HFFc6 (cell line): Measurements from ENCODE around the gene ALDH18A1. TPM values are rescaled to one million over a fixed set of nuclear protein-coding genes. Genes with fewer than 3 reads are reported as not detected.

ENCODE experiments used
- DNase-seq: peaks from one replicate; pipeline ENCODE4 v3.0.0-alpha.2; 2018
- H3K27ac Mint-ChIP-seq: 2 replicates; pipeline ENCODE4 v1.8.0; 2020; ENCODE audit warnings: mild to moderate bottlenecking, mixed read lengths
- H3K27me3 Mint-ChIP-seq: 2 replicates; pipeline ENCODE4 v1.8.0; 2021; ENCODE audit warnings: mild to moderate bottlenecking, moderate library complexity, mixed read lengths; ENCODE audit not compliant: insufficient read depth
- H3K36me3 Mint-ChIP-seq: 2 replicates; pipeline ENCODE4 v1.8.0; 2021; ENCODE audit warnings: low read depth, mixed read lengths
- H3K4me1 Mint-ChIP-seq: 2 replicates; pipeline ENCODE4 v1.8.0; 2020; ENCODE audit warnings: low read depth, mixed read lengths
- H3K4me3 Mint-ChIP-seq: 2 replicates; pipeline ENCODE4 v1.8.0; 2020; ENCODE audit warnings: mild to moderate bottlenecking, moderate library complexity, mixed read lengths
- H3K9me3 Mint-ChIP-seq: 2 replicates; pipeline ENCODE4 v1.8.0; 2020; ENCODE audit warnings: mild to moderate bottlenecking, mixed read lengths
- CTCF ChIP-seq: fragments of 200-600 bp; sonication (generic); IDR thresholded peaks from 2 replicates; pipeline ENCODE4 v1.5.0; 2021; ENCODE audit warnings: antibody characterized with exemption, mild to moderate bottlenecking
- total RNA-seq, 6 experiments: library from RNA; stranded (reverse); fragmentation: NEBNext Ultra II Directional; extraction: Animal tissue kit (Norgen Biotek cat#: 25700); gene quantifications; 2 replicates in 1 of 6; 3 replicates in 5 of 6; pipeline ENCODE4 v1.2.3, GENCODE V29; 2021

The ALDH18A1 gene
- total RNA-seq, 6 experiments from 2014 or later: 121 to 145 (median 133) TPM

- no peak for TF ChIP-seq CTCF
- Mint-ChIP-seq H3K27ac (no peak overlapping the region), H3K36me3 (no peaks in the 10 kb centered on the region), H3K4me3 (no peak overlapping the region), H3K9me3 (no peaks in the 10 kb centered on the region), H3K27me3 (peaks cover 3% of the 10 kb centered on the region), H3K4me1 (no peaks in the 10 kb centered on the region)
- no peak for DNase-seq
Observed at GRCh38 chr10:95588025-95588424, 68.5 kb downstream of the ALDH18A1 start.

- no peak for DNase-seq
- Mint-ChIP-seq H3K27ac (no peak overlapping the region), H3K4me1 (no peaks in the 10 kb centered on the region), H3K36me3 (no peaks in the 10 kb centered on the region), H3K9me3 (no peaks in the 10 kb centered on the region), H3K4me3 (no peak overlapping the region), H3K27me3 (peaks cover 11% of the 10 kb centered on the region)
- no peak for TF ChIP-seq CTCF
Observed at GRCh38 chr10:95579835-95580535, 76.5 kb downstream of the ALDH18A1 start.

- Mint-ChIP-seq H3K9me3 (no peaks in the 10 kb centered on the region), H3K27ac (no peak overlapping the region), H3K4me3 (no peak overlapping the region), H3K36me3 (no peaks in the 10 kb centered on the region), H3K4me1 (no peaks in the 10 kb centered on the region), H3K27me3 (peaks cover 11% of the 10 kb centered on the region)
- TF ChIP-seq CTCF: no peak
- no peak for DNase-seq
Observed at GRCh38 chr10:95579292-95579691, 77.2 kb downstream of the ALDH18A1 start.

GRCh38 chr10:95578619-95579018, 77.9 kb downstream of the ALDH18A1 start:
- peaks cover 14% of the 10 kb centered on the region for H3K27me3 Mint-ChIP-seq
- TF ChIP-seq CTCF: no peak

GRCh38 chr10:95574649-95575365, 81.7 kb downstream of the ALDH18A1 start:
- H3K9me3 Mint-ChIP-seq: no peaks in the 10 kb centered on the region
- H3K4me3 Mint-ChIP-seq: no peak overlapping the region
- peaks cover 9% of the 10 kb centered on the region for H3K27me3 Mint-ChIP-seq
- H3K36me3 Mint-ChIP-seq: no peaks in the 10 kb centered on the region
- no peaks in the 10 kb centered on the region for H3K4me1 Mint-ChIP-seq
- no peak overlapping the region for H3K27ac Mint-ChIP-seq
- DNase-seq: no peak
- TF ChIP-seq CTCF: no peak

More at GRCh38 chr10:95578619-95579018, 77.9 kb downstream of the ALDH18A1 start:
- H3K4me1 Mint-ChIP-seq: no peaks in the 10 kb centered on the region
- H3K9me3 Mint-ChIP-seq: no peaks in the 10 kb centered on the region
- DNase-seq: no peak
- no peak overlapping the region for H3K4me3 Mint-ChIP-seq
- no peaks in the 10 kb centered on the region for H3K36me3 Mint-ChIP-seq
- no peak overlapping the region for H3K27ac Mint-ChIP-seq
